Right kidney (tissue), 1 donor: Measurements from ENCODE around the gene ARHGAP44.
"Not testable (repeated sequence)": the region's sequence is repeated elsewhere in the genome, so short reads cannot be mapped to it uniquely, and the experiment has no call there.

ENCODE experiments used
- DNase-seq: peaks from one replicate; pipeline ENCODE4 v3.0.0-alpha.2; 2016

ARHGAP44 gene

GRCh38 chr17:12815642-12816141, 26.4 kb downstream of the ARHGAP44 start:
- DNase-seq: no peak

GRCh38 chr17:12821376-12821940, 32.2 kb downstream of the ARHGAP44 start:
- DNase-seq: no peak

GRCh38 chr17:12826431-12826830, 37.1 kb downstream of the ARHGAP44 start:
- DNase-seq: no peak

GRCh38 chr17:12830777-12831247, 41.5 kb downstream of the ARHGAP44 start:
- peak; percentile 15 for DNase-seq

- no peak for DNase-seq
Observed at GRCh38 chr17:12831839-12832238, 42.5 kb downstream of the ARHGAP44 start.

- no peak for DNase-seq
Observed at GRCh38 chr17:12839042-12839441, 49.7 kb downstream of the ARHGAP44 start.

GRCh38 chr17:12842936-12843335, 53.6 kb downstream of the ARHGAP44 start:
- DNase-seq: no peak

GRCh38 chr17:12850996-12851395, 61.7 kb downstream of the ARHGAP44 start:
- DNase-seq: no peak

GRCh38 chr17:12851901-12852435, 62.7 kb downstream of the ARHGAP44 start:
- DNase-seq: no peak

GRCh38 chr17:12853921-12854320, 64.6 kb downstream of the ARHGAP44 start:
- no peak for DNase-seq

GRCh38 chr17:12856416-12856815, 67.1 kb downstream of the ARHGAP44 start:
- no peak for DNase-seq

GRCh38 chr17:12857592-12857991, 68.3 kb downstream of the ARHGAP44 start:
- no peak for DNase-seq

- no peak for DNase-seq
Observed at GRCh38 chr17:12859520-12859919, 70.2 kb downstream of the ARHGAP44 start.

GRCh38 chr17:12865769-12866168, 76.5 kb downstream of the ARHGAP44 start:
- DNase-seq: no peak

- DNase-seq: no peak
Observed at GRCh38 chr17:12866244-12866643, 76.9 kb downstream of the ARHGAP44 start.

- DNase-seq: no peak
Observed at GRCh38 chr17:12867726-12868125, 78.4 kb downstream of the ARHGAP44 start.

GRCh38 chr17:12873415-12874125, 84.3 kb downstream of the ARHGAP44 start:
- not testable (repeated sequence) for DNase-seq

- DNase-seq: no peak
Observed at GRCh38 chr17:12877953-12878669, 88.8 kb downstream of the ARHGAP44 start.

- DNase-seq: not testable (repeated sequence)
Observed at GRCh38 chr17:12879096-12879495, 89.8 kb downstream of the ARHGAP44 start.

- DNase-seq: no peak
Observed at GRCh38 chr17:12883472-12883871, 94.2 kb downstream of the ARHGAP44 start.

GRCh38 chr17:12887088-12887487, 97.8 kb downstream of the ARHGAP44 start:
- no peak for DNase-seq

GRCh38 chr17:12896180-12896785, 107.0 kb downstream of the ARHGAP44 start:
- no peak for DNase-seq

- DNase-seq: no peak
Observed at GRCh38 chr17:12898110-12898509, 108.8 kb downstream of the ARHGAP44 start.
